SK-N-SH treated with all-trans-retinoic acid at 6 μM for 48 hours (cell line): ENCODE results near the gene SNRK.

Source experiments
- ARNTL ChIP-seq: fragments of 450-650 bp; formaldehyde crosslinking; IDR thresholded peaks from 2 replicates; pipeline ENCODE4 v1.5.0; 2020; ENCODE audit warnings: low read depth, mild to moderate bottlenecking, moderate library complexity, borderline replicate concordance
- CREB5 ChIP-seq: fragments of 250-450 bp; sonication (Bioruptor Pico); IDR thresholded peaks from 2 replicates; pipeline ENCODE4 v1.5.1; 2020; ENCODE audit warnings: low read depth, mild to moderate bottlenecking, moderate library complexity
- ISL1 ChIP-seq: fragments of 250-450 bp; sonication (Bioruptor Pico); IDR thresholded peaks from 2 replicates; pipeline ENCODE4 v2.1.2; 2022; ENCODE audit warnings: mild to moderate bottlenecking, moderate library complexity
- PATZ1 ChIP-seq: fragments of 250-450 bp; sonication (Bioruptor Pico); IDR thresholded peaks from 2 replicates; pipeline ENCODE4 v1.8.0; 2020; ENCODE audit warnings: mild to moderate bottlenecking, moderate library complexity, borderline replicate concordance
- RARB ChIP-seq: fragments of 250-450 bp; sonication (Bioruptor Pico); IDR thresholded peaks from 2 replicates; pipeline ENCODE4 v1.8.0; 2021; ENCODE audit warnings: mild to moderate bottlenecking, moderate library complexity
- TOX ChIP-seq: fragments of 250-450 bp; sonication (Bioruptor Pico); IDR thresholded peaks from 2 replicates; pipeline ENCODE4 v1.8.0; 2021; ENCODE audit warnings: mild to moderate bottlenecking, moderate library complexity, borderline replicate concordance
- ZFP3 ChIP-seq: fragments of 250-450 bp; sonication (Bioruptor Pico); IDR thresholded peaks from 2 replicates; pipeline ENCODE4 v1.5.0; 2020; ENCODE audit warnings: mild to moderate bottlenecking, moderate library complexity
- ZNF565 ChIP-seq: fragments of 450-650 bp; formaldehyde crosslinking; conservative IDR thresholded peaks from 2 replicates; pipeline ENCODE4 v1.5.0; 2020; ENCODE audit warnings: low read depth, mild to moderate bottlenecking, moderate library complexity
- ZNF8 ChIP-seq: fragments of 450-650 bp; formaldehyde crosslinking; IDR thresholded peaks from 2 replicates; pipeline ENCODE4 v1.5.0; 2020; ENCODE audit warnings: mild to moderate bottlenecking, moderate library complexity

GRCh38 chr3:43343815-43344214 is 57.5 kb downstream of the SNRK start:
- TF ChIP-seq ARNTL (no peak), RARB (no peak), ISL1 (CRISPR knock-in tag) (no peak), ZNF8 (CRISPR knock-in tag) (no peak), ZNF565 (CRISPR knock-in tag) (no peak), PATZ1 (CRISPR knock-in tag) (no peak), CREB5 (CRISPR knock-in tag) (no peak), TOX (no peak), ZFP3 (CRISPR knock-in tag) (no peak)
